Measurements from ENCODE around the gene TMEM254. TPM values are rescaled to one million over a fixed set of nuclear protein-coding genes. Genes with fewer than 3 reads are reported as not detected.
"Not testable (repeated sequence)": the region's sequence is repeated elsewhere in the genome, so short reads cannot be mapped to it uniquely, and the experiment has no call there.

Gene TMEM254
- polyA plus RNA-seq, 2 donors, result 24.9 to 39.3 TPM

GRCh38 chr10:80072584-80072983 lies 5.9 kb upstream of the TMEM254 start:
- no peaks in the 10 kb centered on the region for H3K4me1 ChIP-seq (ENCODE audit: control insufficient read depth in 2 of 2, insufficient read depth in 2 of 2, low read length in 1 of 2)
- no peaks in the 10 kb centered on the region for H3K9me3 ChIP-seq (ENCODE audit: control insufficient read depth in 2 of 2, insufficient read depth in 1 of 2, low read depth in 1 of 2, low read length in 1 of 2)
- H3K27ac ChIP-seq (ENCODE audit: low read depth in 2 of 2, low read length in 1 of 2), result no peak overlapping the region
- no peak overlapping the region for H3K4me3 ChIP-seq (ENCODE audit: low read depth in 1 of 2, low read length in 2 of 2)
- H3K36me3 ChIP-seq (ENCODE audit: control insufficient read depth in 2 of 2, insufficient read depth in 2 of 2, low read length in 1 of 2), result no peaks in the 10 kb centered on the region
- H3K27me3 ChIP-seq (ENCODE audit: control insufficient read depth in 1 of 2, insufficient read depth in 2 of 2, low read length in 2 of 2), result no peaks in the 10 kb centered on the region
- 92 to 95% methylated on average over 2 of the region's 2 CpGs for WGBS, 2 donors

- Histone ChIP-seq H3K4me1 (ENCODE audit: control insufficient read depth in 2 of 2, insufficient read depth in 2 of 2, low read length in 1 of 2) (no peaks in the 10 kb centered on the region), H3K4me3 (ENCODE audit: low read depth in 1 of 2, low read length in 2 of 2) (no peak overlapping the region), H3K36me3 (ENCODE audit: control insufficient read depth in 2 of 2, insufficient read depth in 2 of 2, low read length in 1 of 2) (no peaks in the 10 kb centered on the region), H3K27ac (ENCODE audit: low read depth in 2 of 2, low read length in 1 of 2) (peak overlapping the region in 1 of 2 donors; percentile 37), H3K27me3 (ENCODE audit: control insufficient read depth in 1 of 2, insufficient read depth in 2 of 2, low read length in 2 of 2) (no peaks in the 10 kb centered on the region), H3K9me3 (ENCODE audit: control insufficient read depth in 2 of 2, insufficient read depth in 1 of 2, low read depth in 1 of 2, low read length in 1 of 2) (no peaks in the 10 kb centered on the region)
- 83 to 89% methylated on average over 1 of the region's 1 CpG for WGBS, 2 donors
Measured at GRCh38 chr10:80075781-80076180, 2.7 kb upstream of the TMEM254 start.

- no peaks in the 10 kb centered on the region for H3K36me3 ChIP-seq (ENCODE audit: control insufficient read depth in 2 of 2, insufficient read depth in 2 of 2, low read length in 1 of 2)
- no peaks in the 10 kb centered on the region for H3K9me3 ChIP-seq (ENCODE audit: control insufficient read depth in 2 of 2, insufficient read depth in 1 of 2, low read depth in 1 of 2, low read length in 1 of 2)
- peak overlapping the region; percentile 90 to 95 for H3K27ac ChIP-seq (ENCODE audit: low read depth in 2 of 2, low read length in 1 of 2)
- no peaks in the 10 kb centered on the region for H3K27me3 ChIP-seq (ENCODE audit: control insufficient read depth in 1 of 2, insufficient read depth in 2 of 2, low read length in 2 of 2)
- H3K4me1 ChIP-seq (ENCODE audit: control insufficient read depth in 2 of 2, insufficient read depth in 2 of 2, low read length in 1 of 2), result peaks cover 0 to 3% of the 10 kb centered on the region in 2 donors
- H3K4me3 ChIP-seq (ENCODE audit: low read depth in 1 of 2, low read length in 2 of 2), result peak overlapping the region; percentile 75 to 79
- WGBS, 2 donors, result 37 to 41% methylated on average over 14 of the region's 14 CpGs
Measured at GRCh38 chr10:80077869-80078447, 507 bp upstream of the TMEM254 start.

GRCh38 chr10:80079312-80079719 lies 851 bp downstream of the TMEM254 start:
- Histone ChIP-seq H3K4me1 (ENCODE audit: control insufficient read depth in 2 of 2, insufficient read depth in 2 of 2, low read length in 1 of 2) (peaks cover 0 to 3% of the 10 kb centered on the region in 2 donors), H3K36me3 (ENCODE audit: control insufficient read depth in 2 of 2, insufficient read depth in 2 of 2, low read length in 1 of 2) (peaks cover 0 to 2% of the 10 kb centered on the region in 2 donors), H3K27me3 (ENCODE audit: control insufficient read depth in 1 of 2, insufficient read depth in 2 of 2, low read length in 2 of 2) (no peaks in the 10 kb centered on the region), H3K9me3 (ENCODE audit: control insufficient read depth in 2 of 2, insufficient read depth in 1 of 2, low read depth in 1 of 2, low read length in 1 of 2) (no peaks in the 10 kb centered on the region), H3K27ac (ENCODE audit: low read depth in 2 of 2, low read length in 1 of 2) (peak overlapping the region; percentile 90 to 95), H3K4me3 (ENCODE audit: low read depth in 1 of 2, low read length in 2 of 2) (peak overlapping the region; percentile 75 to 79)
- WGBS, 2 donors, result 4% methylated on average over 12 of the region's 12 CpGs

GRCh38 chr10:80081026-80081425 lies 2.6 kb downstream of the TMEM254 start:
- H3K27ac ChIP-seq (ENCODE audit: low read depth in 2 of 2, low read length in 1 of 2), result peak overlapping the region; percentile 90 to 94
- H3K36me3 ChIP-seq (ENCODE audit: control insufficient read depth in 2 of 2, insufficient read depth in 2 of 2, low read length in 1 of 2), result peaks cover 0 to 4% of the 10 kb centered on the region in 2 donors
- H3K9me3 ChIP-seq (ENCODE audit: control insufficient read depth in 2 of 2, insufficient read depth in 1 of 2, low read depth in 1 of 2, low read length in 1 of 2), result no peaks in the 10 kb centered on the region
- H3K27me3 ChIP-seq (ENCODE audit: control insufficient read depth in 1 of 2, insufficient read depth in 2 of 2, low read length in 2 of 2), result no peaks in the 10 kb centered on the region
- H3K4me1 ChIP-seq (ENCODE audit: control insufficient read depth in 2 of 2, insufficient read depth in 2 of 2, low read length in 1 of 2), result peaks cover 0 to 3% of the 10 kb centered on the region in 2 donors
- WGBS, 2 donors, result 79 to 87% methylated on average over 9 of the region's 9 CpGs
- no peak overlapping the region for H3K4me3 ChIP-seq (ENCODE audit: low read depth in 1 of 2, low read length in 2 of 2)

GRCh38 chr10:80081801-80082750 lies 3.6 kb downstream of the TMEM254 start:
- Histone ChIP-seq H3K4me1 (ENCODE audit: control insufficient read depth in 2 of 2, insufficient read depth in 2 of 2, low read length in 1 of 2) (peaks cover 0 to 3% of the 10 kb centered on the region in 2 donors), H3K36me3 (ENCODE audit: control insufficient read depth in 2 of 2, insufficient read depth in 2 of 2, low read length in 1 of 2) (peaks cover 0 to 4% of the 10 kb centered on the region in 2 donors), H3K27me3 (ENCODE audit: control insufficient read depth in 1 of 2, insufficient read depth in 2 of 2, low read length in 2 of 2) (no peaks in the 10 kb centered on the region), H3K4me3 (ENCODE audit: low read depth in 1 of 2, low read length in 2 of 2) (no peak overlapping the region), H3K9me3 (ENCODE audit: control insufficient read depth in 2 of 2, insufficient read depth in 1 of 2, low read depth in 1 of 2, low read length in 1 of 2) (no peaks in the 10 kb centered on the region), H3K27ac (ENCODE audit: low read depth in 2 of 2, low read length in 1 of 2) (peak overlapping the region; percentile 90 to 94)
- 54 to 56% methylated on average over 5 of the region's 5 CpGs for WGBS, 2 donors

GRCh38 chr10:80090121-80090520 lies 11.7 kb downstream of the TMEM254 start:
- Histone ChIP-seq H3K36me3 (ENCODE audit: control insufficient read depth in 2 of 2, insufficient read depth in 2 of 2, low read length in 1 of 2) (no peaks in the 10 kb centered on the region), H3K27ac (ENCODE audit: low read depth in 2 of 2, low read length in 1 of 2) (no peak overlapping the region), H3K9me3 (ENCODE audit: control insufficient read depth in 2 of 2, insufficient read depth in 1 of 2, low read depth in 1 of 2, low read length in 1 of 2) (no peaks in the 10 kb centered on the region), H3K4me1 (ENCODE audit: control insufficient read depth in 2 of 2, insufficient read depth in 2 of 2, low read length in 1 of 2) (no peaks in the 10 kb centered on the region), H3K4me3 (ENCODE audit: low read depth in 1 of 2, low read length in 2 of 2) (no peak overlapping the region), H3K27me3 (ENCODE audit: control insufficient read depth in 1 of 2, insufficient read depth in 2 of 2, low read length in 2 of 2) (no peaks in the 10 kb centered on the region)
- 84 to 86% methylated on average over 2 of the region's 2 CpGs for WGBS, 2 donors

GRCh38 chr10:80094231-80094630 lies 15.8 kb downstream of the TMEM254 start:
- WGBS, 2 donors, result 70 to 82% methylated on average over 2 of the region's 2 CpGs
- no peaks in the 10 kb centered on the region for H3K9me3 ChIP-seq (ENCODE audit: control insufficient read depth in 2 of 2, insufficient read depth in 1 of 2, low read depth in 1 of 2, low read length in 1 of 2)
- no peaks in the 10 kb centered on the region for H3K36me3 ChIP-seq (ENCODE audit: control insufficient read depth in 2 of 2, insufficient read depth in 2 of 2, low read length in 1 of 2)
- H3K27me3 ChIP-seq (ENCODE audit: control insufficient read depth in 1 of 2, insufficient read depth in 2 of 2, low read length in 2 of 2), result no peaks in the 10 kb centered on the region
- no peak overlapping the region for H3K27ac ChIP-seq (ENCODE audit: low read depth in 2 of 2, low read length in 1 of 2)
- no peak overlapping the region for H3K4me3 ChIP-seq (ENCODE audit: low read depth in 1 of 2, low read length in 2 of 2)
- H3K4me1 ChIP-seq (ENCODE audit: control insufficient read depth in 2 of 2, insufficient read depth in 2 of 2, low read length in 1 of 2), result no peaks in the 10 kb centered on the region

- not testable (repeated sequence) for H3K4me3 ChIP-seq (ENCODE audit: low read depth in 1 of 2, low read length in 2 of 2); H3K27me3 ChIP-seq (ENCODE audit: control insufficient read depth in 1 of 2, insufficient read depth in 2 of 2, low read length in 2 of 2); H3K4me1 ChIP-seq (ENCODE audit: control insufficient read depth in 2 of 2, insufficient read depth in 2 of 2, low read length in 1 of 2); H3K36me3 ChIP-seq (ENCODE audit: control insufficient read depth in 2 of 2, insufficient read depth in 2 of 2, low read length in 1 of 2); H3K9me3 ChIP-seq (ENCODE audit: control insufficient read depth in 2 of 2, insufficient read depth in 1 of 2, low read depth in 1 of 2, low read length in 1 of 2); H3K27ac ChIP-seq (ENCODE audit: low read depth in 2 of 2, low read length in 1 of 2)
- WGBS, 2 donors, result 88 to 90% methylated on average over 2 of the region's 2 CpGs
Measured at GRCh38 chr10:80098272-80098671, 19.8 kb downstream of the TMEM254 start.

Measured in esophagus (tissue), 2 donors.